Glutamatergic neuron (in vitro differentiated cells): ENCODE measurements around the gene SMAD2. TPM values are rescaled to one million over a fixed set of nuclear protein-coding genes. Genes with fewer than 3 reads are reported as not detected.

ENCODE experiments used
- DNase-seq: peaks from one replicate; pipeline ENCODE4 v3.0.0; 2022
- H3K27ac Mint-ChIP-seq: one replicate; pipeline ENCODE4 v1.8.0; 2020; ENCODE audit warnings: mild to moderate bottlenecking, mixed read lengths, inconsistent platforms; ENCODE audit not compliant: unreplicated experiment
- H3K27me3 Mint-ChIP-seq: one replicate; pipeline ENCODE4 v1.8.0; 2020; ENCODE audit warnings: mild to moderate bottlenecking, moderate library complexity, mixed read lengths, inconsistent platforms; ENCODE audit not compliant: unreplicated experiment
- H3K36me3 Mint-ChIP-seq: one replicate; pipeline ENCODE4 v1.8.0; 2020; ENCODE audit warnings: mild to moderate bottlenecking, mixed read lengths, inconsistent platforms; ENCODE audit not compliant: unreplicated experiment
- H3K4me1 Mint-ChIP-seq: one replicate; pipeline ENCODE4 v1.8.0; 2020; ENCODE audit warnings: mild to moderate bottlenecking, low read depth, mixed read lengths, inconsistent platforms; ENCODE audit not compliant: unreplicated experiment
- H3K4me3 Mint-ChIP-seq: one replicate; pipeline ENCODE4 v1.8.0; 2020; ENCODE audit warnings: mild to moderate bottlenecking, mixed read lengths, inconsistent platforms; ENCODE audit not compliant: unreplicated experiment
- H3K9me3 Mint-ChIP-seq: one replicate; pipeline ENCODE4 v1.8.0; 2020; ENCODE audit warnings: mild to moderate bottlenecking, moderate library complexity, mixed read lengths, inconsistent platforms; ENCODE audit not compliant: unreplicated experiment
- CTCF ChIP-seq: fragments of 200-600 bp; sonication (generic); IDR thresholded peaks from one replicate; pipeline ENCODE4 v1.5.0; 2021; ENCODE audit not compliant: partially characterized antibody, unreplicated experiment
- total RNA-seq: library from RNA; stranded (reverse); fragmentation: NEBNext Ultra II Directional; extraction: Animal tissue kit (Norgen Biotek cat#: 25700); gene quantifications from one replicate; pipeline ENCODE4 v1.2.1, GENCODE V29; 2021; ENCODE audit not compliant: unreplicated experiment

Gene SMAD2
- total RNA-seq, 1 donor from 2014 or later: 134 TPM

GRCh38 chr18:47929681-47930198, 719 bp downstream of the SMAD2 start:
- Mint-ChIP-seq H3K27ac (peak overlapping the region; percentile 84), H3K27me3 (no peaks in the 10 kb centered on the region), H3K4me1 (peaks cover 44% of the 10 kb centered on the region), H3K36me3 (no peaks in the 10 kb centered on the region), H3K9me3 (peaks cover 15% of the 10 kb centered on the region), H3K4me3 (peak overlapping the region; percentile 92)
- DNase-seq: no peak
- TF ChIP-seq CTCF: no peak

GRCh38 chr18:47928466-47928865, 2.0 kb downstream of the SMAD2 start:
- Mint-ChIP-seq H3K27ac (no peak overlapping the region), H3K4me3 (peak overlapping the region; percentile 92), H3K27me3 (no peaks in the 10 kb centered on the region), H3K4me1 (peaks cover 38% of the 10 kb centered on the region), H3K36me3 (no peaks in the 10 kb centered on the region), H3K9me3 (peaks cover 15% of the 10 kb centered on the region)
- DNase-seq: no peak
- no peak for TF ChIP-seq CTCF

- peaks cover 9% of the 10 kb centered on the region for H3K9me3 Mint-ChIP-seq
- peaks cover 32% of the 10 kb centered on the region for H3K4me1 Mint-ChIP-seq
- no peak for DNase-seq
- no peak for TF ChIP-seq CTCF
- H3K27me3 Mint-ChIP-seq: no peaks in the 10 kb centered on the region
- no peaks in the 10 kb centered on the region for H3K36me3 Mint-ChIP-seq
- H3K4me3 Mint-ChIP-seq: peak overlapping the region; percentile 13
- no peak overlapping the region for H3K27ac Mint-ChIP-seq
Measured at GRCh38 chr18:47926101-47926850, 4.2 kb downstream of the SMAD2 start.

- H3K27ac Mint-ChIP-seq: no peak overlapping the region
- H3K9me3 Mint-ChIP-seq: peaks cover under 1% of the 10 kb centered on the region
- peaks cover 36% of the 10 kb centered on the region for H3K4me1 Mint-ChIP-seq
- no peak for TF ChIP-seq CTCF
- no peaks in the 10 kb centered on the region for H3K36me3 Mint-ChIP-seq
- no peak for DNase-seq
- H3K4me3 Mint-ChIP-seq: no peak overlapping the region
- no peaks in the 10 kb centered on the region for H3K27me3 Mint-ChIP-seq
Measured at GRCh38 chr18:47919916-47920315, 10.5 kb downstream of the SMAD2 start.

- Mint-ChIP-seq H3K27me3 (no peaks in the 10 kb centered on the region), H3K36me3 (no peaks in the 10 kb centered on the region), H3K4me3 (no peak overlapping the region), H3K9me3 (peaks cover 1% of the 10 kb centered on the region), H3K4me1 (peaks cover 36% of the 10 kb centered on the region), H3K27ac (no peak overlapping the region)
- no peak for TF ChIP-seq CTCF
- DNase-seq: no peak
Measured at GRCh38 chr18:47917923-47918610, 12.4 kb downstream of the SMAD2 start.
